Upper lobe of left lung (tissue), 6 donors: Measurements from ENCODE around the gene ARL5C. TPM values are rescaled to one million over a fixed set of nuclear protein-coding genes. Genes with fewer than 3 reads are reported as not detected.

Source experiments
- ATAC-seq, 2 donors: fragments of 200-7000 bp; cut with Tn5 transposase; one replicate each; pipeline ENCODE4 v1.9.1; 2022; ENCODE audit warnings: mild to moderate bottlenecking in 2 of 2, moderate library complexity in 2 of 2; ENCODE audit not compliant: low FRiP score in 2 of 2
- DNase-seq, 2 donors: peaks; one replicate each; pipeline ENCODE4 v3.0.0-alpha.2; 2019 to 2020
- H3K27ac ChIP-seq, 4 donors: fragments of 200-600 bp; sonication (generic); one replicate each; pipeline ENCODE4 v1.5.1; 2016 to 2019
- H3K27me3 ChIP-seq, 4 donors: fragments of 200-600 bp; sonication (generic); one replicate each; pipeline ENCODE4 v1.5.1; 2017 to 2019
- H3K36me3 ChIP-seq, 4 donors: fragments of 200-600 bp; sonication (generic); one replicate each; pipeline ENCODE4 v1.5.1; 2016 to 2019
- H3K4me1 ChIP-seq, 4 donors: fragments of 200-600 bp; sonication (generic); one replicate each; pipeline ENCODE4 v1.5.1; 2018 to 2019
- H3K4me3 ChIP-seq, 4 donors: fragments of 200-600 bp; sonication (generic); one replicate each; pipeline ENCODE4 v1.5.1; 2017 to 2019; ENCODE audit warnings: mild to moderate bottlenecking in 2 of 4, moderate library complexity in 1 of 4
- H3K9me3 ChIP-seq, 4 donors: fragments of 200-600 bp; sonication (generic); one replicate each; pipeline ENCODE4 v1.5.1; 2018 to 2019
- CTCF ChIP-seq, 6 experiments: fragments of 450-650 bp in 4 of 6; fragments of 200-600 bp in 2 of 6; sonication (generic) in 2 of 6; IDR thresholded peaks; one replicate each; pipeline ENCODE4 v1.5.1; 2016 to 2019; ENCODE audit warnings: antibody characterized with exemption in 6 of 6
- EP300 ChIP-seq, 4 donors: sonication (generic); formaldehyde crosslinking; IDR thresholded peaks; one replicate each; pipeline ENCODE4 v1.5.1; 2017; ENCODE audit warnings: antibody characterized with exemption in 4 of 4, control low read depth in 2 of 4
- POLR2A ChIP-seq, 4 donors: fragments of 450-650 bp; IDR thresholded peaks; one replicate each; pipeline ENCODE4 v1.5.1; 2016 to 2017; ENCODE audit warnings: antibody characterized with exemption in 4 of 4, mild to moderate bottlenecking in 2 of 4
- POLR2AphosphoS5 ChIP-seq, 2 donors: sonication (generic); formaldehyde crosslinking; IDR thresholded peaks; one replicate each; pipeline ENCODE4 v1.5.1; 2017; ENCODE audit warnings: antibody characterized with exemption in 2 of 2
- WGBS, 2 donors: methylation state at CpG; one replicate each; pipeline ENCODE4 v1.1.5; 2017 to 2018; 5-methylcytosine and 5-hydroxymethylcytosine counted together
- total RNA-seq, 6 donors: library from RNA; depleted of rRNA in 4 of 6; stranded (reverse); fragments of >200 nt in 4 of 6; gene quantifications; one replicate each; pipeline versions ENCODE4 v1.1.0 to v1.2.1, GENCODE V29; 2016 to 2021
- donor health status: DM: no; HTN: no; CAD: no; lungs with moderate emphysema.
- donor health status: DM: no; HTN: yes; CAD: no; lungs with severe emphysema.

Gene ARL5C
- total RNA-seq, 6 donors from 2014 or later, result 0.39 TPM; not detected in 5

GRCh38 chr17:39210093-39210434 is 44.1 kb upstream of the ARL5C start:
- Histone ChIP-seq H3K4me3 (peak overlapping the region in 3 of 4 donors; percentile 26 to 46 (median 46)), H3K4me1 (peaks cover 17 to 59% (median 31%) of the 10 kb centered on the region in 4 donors), H3K9me3 (no peaks in the 10 kb centered on the region), H3K27me3 (peaks cover 0 to 6% (median 0%) of the 10 kb centered on the region in 4 donors), H3K27ac (peak overlapping the region; percentile 36 to 86 (median 62)), H3K36me3 (peaks cover 2 to 3% (median 2%) of the 10 kb centered on the region in 4 donors)
- TF ChIP-seq POLR2A (IDR thresholded peaks at IDR 0.05), result no peak
- no peak for TF ChIP-seq CTCF (IDR thresholded peaks at IDR 0.05)
- TF ChIP-seq EP300 (IDR thresholded peaks at IDR 0.05), result no peak
- no peak for TF ChIP-seq POLR2AphosphoS5 (IDR thresholded peaks at IDR 0.05)
- DNase-seq (no peak), ATAC-seq (no peak)
- WGBS, 2 donors, result 25 to 29% methylated on average over 4 to 9 of the region's 22 CpGs

DNA sequence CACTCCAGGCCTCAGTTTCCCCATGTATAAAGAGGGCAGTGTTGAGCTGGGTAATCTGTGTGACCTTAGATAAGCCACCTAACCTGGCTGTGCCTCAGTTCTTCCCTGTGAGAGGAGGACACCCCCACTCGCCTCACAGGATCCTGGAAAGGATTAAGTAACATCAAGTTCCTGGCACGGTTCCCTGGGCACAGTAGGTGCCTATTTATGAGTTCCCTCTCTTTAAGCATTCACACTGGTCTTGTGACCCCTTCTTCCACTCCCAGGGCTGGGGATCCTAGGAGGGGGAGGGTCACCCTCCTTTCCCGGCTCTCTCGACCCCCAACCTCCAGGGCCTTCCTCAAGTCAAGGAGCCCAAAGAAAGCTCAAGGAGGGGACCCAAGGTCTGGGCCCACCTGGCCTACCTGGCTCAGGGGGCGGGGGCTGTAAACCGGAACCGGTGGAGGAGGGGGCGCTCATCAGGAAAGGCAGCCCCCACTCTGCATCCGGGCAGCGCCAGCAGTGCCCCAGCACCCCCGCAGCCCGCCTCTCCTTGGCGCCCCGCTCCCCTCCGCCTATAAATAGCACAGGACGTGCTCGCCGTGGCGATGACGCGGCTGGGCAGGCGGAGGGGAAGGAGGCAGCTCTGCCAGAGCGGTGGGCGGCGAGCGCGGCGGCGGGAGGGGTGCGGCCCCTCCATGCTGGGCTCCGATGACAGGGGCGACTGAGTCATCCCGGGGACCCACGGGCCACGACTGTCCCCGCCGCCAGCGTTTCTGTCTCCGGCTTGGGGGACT is 43.5 kb upstream of the ARL5C start:
- peaks cover 17 to 59% (median 31%) of the 10 kb centered on the region in 4 donors for H3K4me1 ChIP-seq
- peak overlapping the region; percentile 36 to 86 (median 62) for H3K27ac ChIP-seq
- DNase-seq (peak; percentile 92 to 94), ATAC-seq (peak; percentile 49 to 84)
- no peaks in the 10 kb centered on the region for H3K9me3 ChIP-seq
- H3K4me3 ChIP-seq, result peak overlapping the region in 3 of 4 donors; percentile 26 to 46 (median 46)
- WGBS, 2 donors, result 0 to 1% methylated on average over 2 to 27 of the region's 39 CpGs
- peaks cover 7 to 8% (median 8%) of the 10 kb centered on the region in 4 donors for H3K36me3 ChIP-seq
- H3K27me3 ChIP-seq, result peaks cover 0 to 6% (median 0%) of the 10 kb centered on the region in 4 donors
- TF ChIP-seq POLR2AphosphoS5 (IDR thresholded peaks at IDR 0.05) (peak in 1 of 2 donors; percentile 71), POLR2A (IDR thresholded peaks at IDR 0.05) (peak in 1 of 4 donors; percentile 79), EP300 (IDR thresholded peaks at IDR 0.05) (peak in 1 of 4 donors; percentile 69), CTCF (IDR thresholded peaks at IDR 0.05) (no peak)

- peak in 1 of 2 donors; percentile 71 for DNase-seq
- Histone ChIP-seq H3K9me3 (no peaks in the 10 kb centered on the region), H3K27me3 (peaks cover 0 to 6% (median 0%) of the 10 kb centered on the region in 4 donors), H3K4me3 (peak overlapping the region in 3 of 4 donors; percentile 26 to 46 (median 46)), H3K36me3 (peaks cover 14% of the 10 kb centered on the region in 4 donors), H3K4me1 (peaks cover 17 to 59% (median 31%) of the 10 kb centered on the region in 4 donors), H3K27ac (peak overlapping the region; percentile 36 to 86 (median 62))
- 44 to 48% methylated on average over 8 of the region's 8 CpGs for WGBS, 2 donors
- TF ChIP-seq POLR2AphosphoS5 (IDR thresholded peaks at IDR 0.05), result no peak
- TF ChIP-seq POLR2A (IDR thresholded peaks at IDR 0.05), result no peak
- peak in 1 of 4 donors; percentile 14 for TF ChIP-seq EP300 (IDR thresholded peaks at IDR 0.05)
- TF ChIP-seq CTCF (IDR thresholded peaks at IDR 0.05), result no peak
- ATAC-seq, result peak; percentile 5 to 27
These were observed 42.9 kb upstream of the ARL5C start for GRCh38 chr17:39208893-39209292.

DNA sequence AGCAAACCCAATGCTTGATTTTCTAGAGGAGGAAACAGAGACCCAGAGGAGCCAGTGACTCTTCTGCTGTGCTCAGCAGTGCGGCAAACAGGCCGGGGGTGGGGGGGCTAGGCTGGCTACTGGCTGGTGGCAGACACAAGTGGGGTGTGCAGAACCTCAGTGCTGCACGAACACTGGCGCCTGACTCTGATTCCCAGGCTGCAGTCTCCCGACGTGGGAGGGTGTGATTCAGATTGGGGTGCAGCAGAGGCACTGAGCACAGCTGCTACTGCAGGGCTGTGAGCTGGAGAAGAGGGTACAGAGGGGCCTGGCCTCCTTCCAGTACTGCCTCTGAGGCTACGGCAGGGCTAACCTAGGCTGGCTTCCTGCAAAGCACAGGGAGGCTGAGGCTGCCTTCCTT is 42.2 kb upstream of the ARL5C start:
- peak overlapping the region in 3 of 4 donors; percentile 1 to 86 (median 83) for H3K27ac ChIP-seq

More for the DNA sequence above, 42.2 kb upstream of the ARL5C start:
- 39 to 55% methylated on average over 2 to 7 of the region's 7 CpGs for WGBS, 2 donors
- peaks cover 0 to 6% (median 0%) of the 10 kb centered on the region in 4 donors for H3K27me3 ChIP-seq
- peak; percentile 59 to 77 for DNase-seq
- H3K36me3 ChIP-seq, result peaks cover 21 to 22% (median 22%) of the 10 kb centered on the region in 4 donors
- H3K4me3 ChIP-seq, result no peak overlapping the region
- H3K9me3 ChIP-seq, result no peaks in the 10 kb centered on the region
- H3K4me1 ChIP-seq, result peaks cover 17 to 54% (median 29%) of the 10 kb centered on the region in 4 donors
- ATAC-seq, result peak in 1 of 2 donors; percentile 47
- TF ChIP-seq POLR2AphosphoS5 (IDR thresholded peaks at IDR 0.05) (no peak), POLR2A (IDR thresholded peaks at IDR 0.05) (peak in 1 of 4 donors; percentile 49), CTCF (IDR thresholded peaks at IDR 0.05) (no peak), EP300 (IDR thresholded peaks at IDR 0.05) (no peak)
